Breast epithelium (tissue), 3 donors: Measurements from ENCODE around the gene EFCAB8.

Source experiments
- POLR2AphosphoS5 ChIP-seq, 3 donors: sonication (generic); formaldehyde crosslinking; IDR thresholded peaks; one replicate each; pipeline ENCODE4 v1.6.1; 2017; ENCODE audit warnings: antibody characterized with exemption in 3 of 3
- TF ChIP-seq, protein P1 (sequence below), 3 donors: fragments of 450-650 bp; IDR thresholded peaks; one replicate each; pipeline ENCODE4 v1.5.1; 2016 to 2017; ENCODE audit warnings: antibody characterized with exemption in 3 of 3, mild to moderate bottlenecking in 3 of 3, moderate library complexity in 3 of 3

DNA sequence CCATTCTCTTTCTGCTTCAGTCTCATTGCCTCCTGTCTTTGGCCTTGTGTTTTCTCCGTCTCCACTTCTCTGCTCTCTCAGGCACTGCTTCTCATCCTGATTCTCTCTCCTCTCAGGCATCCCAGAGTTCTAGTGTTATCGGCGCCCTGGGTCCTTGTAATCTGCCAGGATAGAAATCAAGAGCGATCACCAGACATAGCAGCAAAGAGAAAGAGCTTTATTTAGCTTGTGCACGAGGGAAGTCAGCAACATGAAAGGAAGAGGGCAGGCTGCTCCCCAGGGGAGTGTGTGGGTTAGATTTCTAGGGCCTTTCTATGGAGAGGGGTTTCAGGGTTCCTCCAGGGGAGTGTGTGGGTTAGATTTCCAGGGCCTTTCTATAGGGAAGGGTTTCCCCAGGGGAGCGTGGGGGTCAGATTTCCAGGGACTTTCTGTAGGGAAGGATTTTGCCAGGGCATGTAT is 113.0 kb downstream of the EFCAB8 start:
- TF ChIP-seq, protein P1, sequence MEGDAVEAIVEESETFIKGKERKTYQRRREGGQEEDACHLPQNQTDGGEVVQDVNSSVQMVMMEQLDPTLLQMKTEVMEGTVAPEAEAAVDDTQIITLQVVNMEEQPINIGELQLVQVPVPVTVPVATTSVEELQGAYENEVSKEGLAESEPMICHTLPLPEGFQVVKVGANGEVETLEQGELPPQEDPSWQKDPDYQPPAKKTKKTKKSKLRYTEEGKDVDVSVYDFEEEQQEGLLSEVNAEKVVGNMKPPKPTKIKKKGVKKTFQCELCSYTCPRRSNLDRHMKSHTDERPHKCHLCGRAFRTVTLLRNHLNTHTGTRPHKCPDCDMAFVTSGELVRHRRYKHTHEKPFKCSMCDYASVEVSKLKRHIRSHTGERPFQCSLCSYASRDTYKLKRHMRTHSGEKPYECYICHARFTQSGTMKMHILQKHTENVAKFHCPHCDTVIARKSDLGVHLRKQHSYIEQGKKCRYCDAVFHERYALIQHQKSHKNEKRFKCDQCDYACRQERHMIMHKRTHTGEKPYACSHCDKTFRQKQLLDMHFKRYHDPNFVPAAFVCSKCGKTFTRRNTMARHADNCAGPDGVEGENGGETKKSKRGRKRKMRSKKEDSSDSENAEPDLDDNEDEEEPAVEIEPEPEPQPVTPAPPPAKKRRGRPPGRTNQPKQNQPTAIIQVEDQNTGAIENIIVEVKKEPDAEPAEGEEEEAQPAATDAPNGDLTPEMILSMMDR (IDR thresholded peaks at IDR 0.05) = no peak
- no peak for TF ChIP-seq POLR2AphosphoS5 (IDR thresholded peaks at IDR 0.05)
